Body of pancreas (tissue), 4 donors: ENCODE results near the gene FDX2.

Source experiments
- POLR2A ChIP-seq, 3 donors: fragments of 450-650 bp; IDR thresholded peaks; one replicate each; pipeline ENCODE4 v1.6.1; 2016; ENCODE audit warnings: antibody characterized with exemption in 3 of 3, mild to moderate bottlenecking in 2 of 3
- TF ChIP-seq, protein P1 (sequence below), 7 experiments: fragments of 450-650 bp in 4 of 7; fragments of 200-600 bp in 3 of 7; sonication (generic) in 3 of 7; IDR thresholded peaks; one replicate each; pipeline ENCODE4 v1.5.1; 2016 to 2019; ENCODE audit warnings: antibody characterized with exemption in 7 of 7

DNA sequence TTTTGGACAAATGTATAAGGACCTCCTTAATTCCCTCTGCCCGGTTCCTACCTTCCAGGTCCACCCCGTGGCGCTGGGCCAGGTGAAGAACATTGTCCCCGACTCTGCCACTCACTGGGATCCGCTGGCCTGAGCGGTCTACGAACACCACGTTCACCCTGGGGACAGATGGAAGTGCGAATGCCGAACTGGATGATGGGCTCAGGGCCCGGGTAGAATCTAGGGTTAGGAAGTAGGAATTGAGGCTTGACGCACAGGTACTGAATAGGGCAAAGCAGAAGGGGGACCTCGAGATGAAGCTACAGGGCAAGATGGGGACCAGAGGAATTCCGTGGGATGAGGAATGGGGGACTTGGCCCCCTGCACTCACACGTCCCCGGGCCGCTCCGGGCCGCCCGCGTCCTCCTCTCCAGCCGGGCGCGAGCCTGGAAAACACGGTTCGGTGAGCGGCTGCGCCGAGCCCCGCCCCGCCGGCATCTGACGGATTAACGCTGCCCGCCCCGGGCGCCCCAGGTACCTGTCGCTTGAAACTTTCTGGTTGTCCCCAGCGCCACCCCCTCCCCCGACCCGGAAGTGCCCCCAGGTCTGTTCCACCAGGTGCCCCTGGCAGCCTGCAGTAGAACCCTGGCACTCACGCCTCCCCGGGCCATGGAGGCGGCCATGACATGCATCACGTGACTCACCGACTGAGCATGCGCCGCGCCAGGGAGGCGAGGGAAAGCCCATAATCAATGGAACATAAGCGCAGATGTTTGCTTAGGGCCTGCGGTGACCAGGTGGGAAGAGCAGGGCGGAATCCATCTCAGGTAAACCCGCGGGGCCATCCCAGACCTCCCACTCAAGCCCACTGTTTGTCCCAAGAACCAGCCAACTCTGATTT, at the start of gene FDX2:
- TF ChIP-seq, protein P1, sequence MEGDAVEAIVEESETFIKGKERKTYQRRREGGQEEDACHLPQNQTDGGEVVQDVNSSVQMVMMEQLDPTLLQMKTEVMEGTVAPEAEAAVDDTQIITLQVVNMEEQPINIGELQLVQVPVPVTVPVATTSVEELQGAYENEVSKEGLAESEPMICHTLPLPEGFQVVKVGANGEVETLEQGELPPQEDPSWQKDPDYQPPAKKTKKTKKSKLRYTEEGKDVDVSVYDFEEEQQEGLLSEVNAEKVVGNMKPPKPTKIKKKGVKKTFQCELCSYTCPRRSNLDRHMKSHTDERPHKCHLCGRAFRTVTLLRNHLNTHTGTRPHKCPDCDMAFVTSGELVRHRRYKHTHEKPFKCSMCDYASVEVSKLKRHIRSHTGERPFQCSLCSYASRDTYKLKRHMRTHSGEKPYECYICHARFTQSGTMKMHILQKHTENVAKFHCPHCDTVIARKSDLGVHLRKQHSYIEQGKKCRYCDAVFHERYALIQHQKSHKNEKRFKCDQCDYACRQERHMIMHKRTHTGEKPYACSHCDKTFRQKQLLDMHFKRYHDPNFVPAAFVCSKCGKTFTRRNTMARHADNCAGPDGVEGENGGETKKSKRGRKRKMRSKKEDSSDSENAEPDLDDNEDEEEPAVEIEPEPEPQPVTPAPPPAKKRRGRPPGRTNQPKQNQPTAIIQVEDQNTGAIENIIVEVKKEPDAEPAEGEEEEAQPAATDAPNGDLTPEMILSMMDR (IDR thresholded peaks at IDR 0.05): peak in 1 of 7 experiments; percentile 6
- peak in 2 of 3 donors; percentile 37 to 44 for TF ChIP-seq POLR2A (IDR thresholded peaks at IDR 0.05)
